IPS-15b (cell line): Measurements from ENCODE around the gene MED20.

Experiments used
- H3K27me3 ChIP-seq: one replicate; pipeline ENCODE4 v1.6.1; 2013; ENCODE audit warnings: low read length; ENCODE audit not compliant: control insufficient read depth, insufficient read depth
- H3K36me3 ChIP-seq: one replicate; pipeline ENCODE4 v1.6.1; 2013; ENCODE audit warnings: low read length; ENCODE audit not compliant: control insufficient read depth, insufficient read depth
- H3K4me1 ChIP-seq: one replicate; pipeline ENCODE4 v1.6.1; 2013; ENCODE audit warnings: mild to moderate bottlenecking, low read length; ENCODE audit not compliant: control insufficient read depth, insufficient read depth
- H3K4me3 ChIP-seq: one replicate; pipeline ENCODE4 v1.5.1; 2013; ENCODE audit warnings: low read depth, low read length
- H3K9ac ChIP-seq: one replicate; pipeline ENCODE4 v1.6.1; 2013; ENCODE audit warnings: low read depth, mild to moderate bottlenecking, low read length
- H3K9me3 ChIP-seq: one replicate; pipeline ENCODE4 v1.6.1; 2013; ENCODE audit warnings: mild to moderate bottlenecking, low read length; ENCODE audit not compliant: control insufficient read depth, insufficient read depth

MED20 gene

GRCh38 chr6:41872147-41872546 is 48.8 kb downstream of the MED20 start:
- Histone ChIP-seq H3K4me1 (no peaks in the 10 kb centered on the region), H3K36me3 (no peaks in the 10 kb centered on the region), H3K4me3 (no peak overlapping the region), H3K9ac (no peak overlapping the region), H3K27me3 (no peaks in the 10 kb centered on the region), H3K9me3 (no peaks in the 10 kb centered on the region)

GRCh38 chr6:41871691-41872090 is 49.2 kb downstream of the MED20 start:
- H3K27me3 ChIP-seq: no peaks in the 10 kb centered on the region
- H3K9me3 ChIP-seq: no peaks in the 10 kb centered on the region
- H3K9ac ChIP-seq: no peak overlapping the region
- H3K4me1 ChIP-seq: no peaks in the 10 kb centered on the region
- H3K4me3 ChIP-seq: no peak overlapping the region
- H3K36me3 ChIP-seq: no peaks in the 10 kb centered on the region

GRCh38 chr6:41859356-41859755 is 61.6 kb downstream of the MED20 start:
- H3K4me1 ChIP-seq: no peaks in the 10 kb centered on the region
- H3K9me3 ChIP-seq: no peaks in the 10 kb centered on the region
- H3K4me3 ChIP-seq: no peak overlapping the region
- H3K9ac ChIP-seq: no peak overlapping the region
- H3K27me3 ChIP-seq: no peaks in the 10 kb centered on the region
- H3K36me3 ChIP-seq: no peaks in the 10 kb centered on the region

- no peaks in the 10 kb centered on the region for H3K27me3 ChIP-seq
- H3K4me3 ChIP-seq: no peak overlapping the region
- no peaks in the 10 kb centered on the region for H3K36me3 ChIP-seq
- no peaks in the 10 kb centered on the region for H3K4me1 ChIP-seq
- no peaks in the 10 kb centered on the region for H3K9me3 ChIP-seq
- H3K9ac ChIP-seq: no peak overlapping the region
These were observed 62.2 kb downstream of the MED20 start for GRCh38 chr6:41858703-41859102.
